Activated T-cell treated with anti-CD3 and anti-CD28 coated beads, Interleukin-2, amount 50 U/mL, for 1 hour (primary cell): Measurements from ENCODE around the gene NDC80.
A peak's percentile ranks its signal among the peaks of the same experiment; 100 is the strongest.
"Not testable (repeated sequence)": the region's sequence is repeated elsewhere in the genome, so short reads cannot be mapped to it uniquely, and the experiment has no call there.

Experiments
- DNase-seq: peaks from one replicate; pipeline ENCODE4 v3.0.0-alpha.2; 2020

The NDC80 gene

DNA sequence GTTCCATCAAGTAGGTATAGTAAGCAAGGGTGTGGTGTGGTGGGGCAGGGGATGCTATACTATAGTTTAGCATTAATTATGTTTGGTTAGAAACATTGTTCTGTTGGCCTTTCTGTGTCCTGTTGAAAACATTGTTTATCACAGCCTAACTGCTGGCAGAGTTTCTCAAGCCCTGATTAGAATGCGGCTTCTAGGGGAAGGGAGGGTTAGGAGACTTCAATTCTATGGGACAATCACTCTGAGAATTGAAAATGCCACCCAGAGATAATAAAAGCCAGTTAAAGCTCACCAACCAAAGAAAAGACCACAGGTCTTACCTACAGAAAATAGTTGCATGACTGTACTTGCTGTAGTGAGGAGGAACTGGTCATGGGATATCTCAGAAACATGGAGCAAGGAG lies 64.2 kb downstream of the NDC80 start:
- DNase-seq = no peak

DNA sequence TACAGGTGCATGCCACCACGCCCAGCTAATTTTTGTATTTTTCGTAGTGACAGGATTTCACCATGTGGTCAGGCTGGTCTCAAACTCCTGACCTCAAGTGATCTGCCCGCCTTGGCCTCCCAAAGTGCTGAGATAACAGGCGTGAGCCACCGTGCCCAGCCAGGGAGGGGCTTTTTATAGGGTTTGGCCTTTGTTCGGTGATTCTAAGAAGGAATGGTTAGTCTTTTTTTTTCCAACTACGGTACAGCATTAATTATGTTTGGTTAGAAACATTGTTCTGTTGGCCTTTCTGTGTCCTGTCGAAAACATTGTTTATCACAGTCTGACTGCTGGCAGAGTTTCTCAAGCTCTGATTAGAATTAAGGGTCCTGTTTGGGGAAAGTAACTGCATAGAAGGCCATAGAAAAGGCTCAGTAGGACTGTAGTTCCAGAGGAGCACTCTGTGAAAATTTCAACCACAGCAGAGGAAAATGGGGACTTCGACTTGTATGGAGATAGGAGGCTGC lies 64.8 kb downstream of the NDC80 start:
- DNase-seq = peak; percentile 42

DNA sequence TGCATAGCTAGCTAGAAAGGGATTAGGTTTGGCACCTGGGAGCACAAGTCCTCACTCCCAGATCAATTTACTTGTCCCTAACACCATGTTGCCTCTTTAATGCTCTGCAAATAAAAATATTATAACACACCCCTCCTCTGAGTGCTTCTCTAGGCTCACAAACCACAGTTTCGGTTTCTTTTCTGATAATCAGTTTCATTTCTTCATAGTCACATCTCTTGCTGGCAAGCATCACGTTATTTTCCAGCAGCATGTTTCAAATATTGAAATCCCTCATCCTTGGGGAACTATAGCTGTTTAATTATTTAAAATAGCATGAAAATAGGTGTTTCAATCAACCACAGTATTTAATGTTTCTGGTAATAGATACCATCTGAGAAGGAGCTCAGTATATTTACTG lies 70.3 kb downstream of the NDC80 start:
- DNase-seq = no peak

DNA sequence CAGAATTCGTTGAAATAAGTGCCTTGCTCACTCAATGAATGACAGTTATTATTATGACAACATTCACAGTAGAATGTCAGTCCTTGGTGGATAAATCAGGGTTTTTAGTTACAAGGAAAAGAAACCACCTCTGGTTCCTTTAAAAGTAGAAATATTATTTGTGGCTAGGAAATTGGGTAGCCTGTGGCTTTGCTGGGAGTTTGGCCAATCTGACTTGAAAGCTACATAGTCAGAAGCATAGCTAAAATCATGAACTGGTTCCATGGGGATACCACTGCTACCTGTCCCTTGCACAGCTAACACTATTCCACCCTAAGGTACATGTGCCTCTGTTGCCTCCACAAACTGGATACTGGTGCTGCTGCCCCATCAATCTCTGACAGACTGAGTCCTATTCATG lies 71.4 kb downstream of the NDC80 start:
- DNase-seq = no peak

DNA sequence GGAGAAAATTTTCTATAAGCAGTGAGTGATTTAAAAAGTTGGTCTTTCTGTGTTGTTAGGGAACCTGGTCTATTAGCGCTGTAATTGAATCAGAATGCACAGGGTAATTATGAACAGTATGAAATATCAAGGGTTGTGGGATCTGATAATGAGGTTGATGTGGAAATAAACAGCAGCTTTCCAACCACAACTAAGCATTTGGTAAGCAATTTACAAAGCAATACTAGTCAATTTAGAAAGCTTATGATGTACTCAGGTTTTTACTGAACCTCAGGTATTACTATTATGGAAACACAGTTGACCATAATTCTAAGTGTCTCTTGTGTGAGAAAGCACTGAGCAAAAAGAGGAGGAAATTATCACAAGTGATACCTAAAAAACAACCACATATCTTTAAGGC lies 73.2 kb downstream of the NDC80 start:
- DNase-seq = no peak

DNA sequence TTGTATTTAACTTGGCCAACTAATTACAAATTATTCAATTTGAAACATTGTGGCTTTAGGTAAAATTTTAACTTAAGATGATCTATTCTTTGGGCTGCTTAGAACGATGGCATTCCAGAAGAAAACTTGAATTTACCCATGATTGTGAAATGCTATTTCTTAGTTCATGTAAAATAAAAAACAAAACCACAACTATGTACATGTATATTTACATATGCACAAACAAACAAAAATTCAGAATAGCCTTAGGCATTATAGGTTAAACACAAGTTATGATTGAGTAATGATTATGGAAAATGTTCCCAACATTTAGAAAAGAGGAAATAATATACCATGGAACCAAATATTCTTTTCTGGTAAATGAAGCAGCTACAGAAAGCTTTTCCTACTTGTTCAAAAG lies 80.6 kb downstream of the NDC80 start:
- no peak for DNase-seq

DNA sequence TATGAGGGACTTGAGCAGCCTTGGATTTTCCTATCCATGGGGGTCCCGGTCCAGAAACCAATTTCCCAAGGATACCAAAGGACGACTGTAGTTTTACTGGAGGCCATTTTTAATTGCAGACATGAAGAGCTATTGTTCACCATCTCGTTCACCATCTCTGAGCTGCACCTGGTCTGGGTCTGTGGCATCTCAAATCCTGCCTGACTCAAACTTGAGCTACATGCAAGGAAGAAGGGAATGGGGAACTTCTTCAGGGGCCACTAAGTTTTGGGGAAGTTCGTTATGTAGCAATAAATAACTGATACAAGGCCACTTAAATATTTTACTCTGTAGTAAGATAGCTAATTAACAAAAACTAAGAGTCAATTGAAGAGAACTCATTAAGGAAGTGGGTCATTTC lies 82.1 kb downstream of the NDC80 start:
- DNase-seq = no peak

DNA sequence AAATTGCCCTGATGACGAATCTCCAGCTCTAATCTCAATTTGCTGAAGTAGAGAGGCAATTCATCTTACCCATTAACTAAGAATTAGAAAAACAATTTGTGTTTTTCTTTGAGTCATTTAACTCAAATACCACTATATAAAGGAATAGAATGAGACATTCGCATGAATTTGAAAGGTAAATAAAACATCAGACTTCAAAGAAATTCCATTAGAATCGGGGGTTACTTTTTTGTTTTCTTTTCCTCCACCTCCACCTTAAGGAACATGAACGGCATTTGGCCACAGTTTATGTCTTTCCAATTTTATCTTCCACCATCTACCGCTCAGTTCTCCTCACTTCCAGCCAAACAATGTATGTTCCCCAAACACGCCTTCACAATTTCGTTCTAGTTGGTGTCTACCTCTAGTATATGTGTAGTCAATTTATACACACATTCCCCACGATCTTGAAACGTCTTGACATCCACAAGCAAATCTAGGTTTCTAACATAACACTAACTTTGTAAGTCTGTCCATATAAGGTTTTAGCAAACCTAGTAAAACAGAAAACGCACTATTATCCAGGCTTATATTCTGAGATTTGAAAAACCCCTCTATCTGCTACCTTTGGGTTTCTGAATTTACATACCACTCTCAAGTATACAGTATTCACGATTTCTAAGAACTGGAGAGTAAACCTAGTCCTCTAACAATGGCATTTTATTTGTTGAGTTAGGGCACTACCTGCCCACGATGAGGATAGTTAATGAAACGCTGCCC lies 83.0 kb downstream of the NDC80 start:
- no peak for DNase-seq

DNA sequence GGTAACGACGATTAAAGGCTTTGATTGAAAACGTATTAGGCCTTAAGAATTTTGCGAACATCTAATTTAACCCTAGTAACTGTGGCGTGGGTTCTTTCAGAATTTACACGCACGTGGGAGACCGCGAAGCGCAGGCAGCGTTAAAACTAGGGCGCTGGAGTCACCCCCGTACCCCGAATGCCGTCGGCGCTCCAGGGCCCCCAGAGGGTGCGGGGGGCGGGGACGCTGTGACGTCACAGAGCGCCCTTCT lies 83.5 kb downstream of the NDC80 start:
- peak; percentile 89 for DNase-seq

DNA sequence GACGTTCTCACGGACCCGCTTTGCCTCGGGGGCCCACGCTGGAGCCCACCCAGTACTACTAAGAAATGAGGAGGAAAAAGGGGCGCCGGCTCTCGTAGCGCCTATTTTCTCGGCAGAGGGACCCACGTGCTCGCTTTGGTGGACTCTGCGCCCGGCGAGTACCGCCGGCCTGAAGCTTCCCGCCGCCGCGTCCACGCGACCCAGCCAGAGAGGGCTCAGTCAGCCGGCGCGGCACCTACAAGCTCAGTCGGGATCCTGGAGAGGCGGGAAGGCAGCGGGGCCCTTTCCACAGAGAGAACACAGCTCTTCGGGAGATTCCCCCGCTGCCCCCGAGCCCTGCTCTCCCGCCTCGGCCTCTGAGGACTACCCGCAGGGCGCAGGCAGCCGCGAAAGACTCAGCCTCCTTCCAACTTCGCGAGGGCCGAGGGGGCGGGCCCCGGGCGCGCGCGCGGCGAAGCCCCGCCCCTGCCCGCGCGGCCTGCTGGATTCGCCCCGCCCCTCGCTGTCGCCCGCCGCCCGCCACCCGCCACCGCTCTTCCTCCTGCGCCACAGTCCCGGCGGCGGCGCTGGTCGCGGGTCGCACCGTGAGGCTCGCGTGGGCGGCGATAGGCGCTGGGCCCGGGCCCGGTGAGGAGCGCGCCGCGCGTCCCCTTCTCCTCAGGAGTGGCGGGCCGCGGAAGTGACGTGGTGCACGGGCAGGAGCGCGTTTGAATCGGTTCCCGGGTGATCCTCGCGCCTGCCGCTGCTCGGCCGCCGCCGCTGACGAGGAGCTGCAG lies 84.0 kb downstream of the NDC80 start, which contains the start of gene SMCHD1:
Gene SMCHD1, plus strand, starts transcription at position 549 of the 776 bp plus-strand sequence. CDS start 350 bp downstream, outside the sequence.
- DNase-seq = peak; percentile 91

DNA sequence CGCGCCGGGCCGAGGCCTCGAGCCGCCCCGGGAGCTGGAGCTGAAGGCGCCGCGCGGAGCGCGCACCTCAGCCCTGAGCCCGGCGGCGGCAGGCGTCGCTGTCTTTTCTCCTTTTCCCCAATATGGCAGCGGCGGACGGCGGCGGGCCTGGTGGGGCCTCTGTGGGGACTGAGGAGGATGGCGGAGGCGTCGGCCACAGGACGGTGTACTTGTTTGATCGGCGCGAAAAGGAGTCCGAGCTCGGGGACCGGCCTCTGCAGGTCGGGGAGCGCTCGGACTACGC lies 84.5 kb downstream of the NDC80 start:
- DNase-seq = no peak

DNA sequence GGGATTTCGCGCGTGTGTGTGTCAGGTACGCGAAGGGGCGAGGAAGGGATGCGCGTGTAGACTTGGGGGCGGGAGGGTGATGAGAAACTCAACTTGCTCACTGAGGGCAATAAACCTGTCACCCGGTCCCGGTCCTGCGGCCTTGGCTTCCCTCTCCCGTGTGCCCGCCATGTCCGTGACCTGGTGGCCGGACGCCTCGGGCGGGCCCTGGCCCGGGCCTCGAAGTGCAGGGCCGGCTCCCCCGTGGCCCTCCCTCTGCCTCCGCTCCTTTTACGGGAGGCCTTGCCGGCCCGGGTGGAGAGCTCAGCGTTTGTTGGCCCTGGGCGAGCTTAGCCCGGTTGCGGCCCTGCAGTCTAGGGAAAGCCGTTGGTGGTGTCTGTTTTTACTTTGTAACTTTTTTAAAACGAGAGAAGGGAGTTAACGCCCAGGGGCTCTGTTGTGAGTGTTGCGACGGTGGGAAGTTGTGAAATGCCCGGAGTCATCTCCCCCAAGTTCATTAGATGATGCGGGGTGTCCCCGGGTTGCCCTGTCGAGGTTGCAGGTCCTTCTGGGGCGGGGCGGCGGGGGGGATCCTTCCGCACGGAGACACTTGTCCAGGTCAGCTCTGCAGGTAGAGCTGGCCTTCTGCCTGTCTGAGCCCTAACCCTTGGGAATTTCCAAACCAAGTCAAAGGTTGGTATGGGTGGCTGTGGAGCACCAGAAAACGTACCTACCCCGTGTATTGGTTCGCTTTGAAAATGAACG lies 85.1 kb downstream of the NDC80 start:
- peak; percentile 62 for DNase-seq

DNA sequence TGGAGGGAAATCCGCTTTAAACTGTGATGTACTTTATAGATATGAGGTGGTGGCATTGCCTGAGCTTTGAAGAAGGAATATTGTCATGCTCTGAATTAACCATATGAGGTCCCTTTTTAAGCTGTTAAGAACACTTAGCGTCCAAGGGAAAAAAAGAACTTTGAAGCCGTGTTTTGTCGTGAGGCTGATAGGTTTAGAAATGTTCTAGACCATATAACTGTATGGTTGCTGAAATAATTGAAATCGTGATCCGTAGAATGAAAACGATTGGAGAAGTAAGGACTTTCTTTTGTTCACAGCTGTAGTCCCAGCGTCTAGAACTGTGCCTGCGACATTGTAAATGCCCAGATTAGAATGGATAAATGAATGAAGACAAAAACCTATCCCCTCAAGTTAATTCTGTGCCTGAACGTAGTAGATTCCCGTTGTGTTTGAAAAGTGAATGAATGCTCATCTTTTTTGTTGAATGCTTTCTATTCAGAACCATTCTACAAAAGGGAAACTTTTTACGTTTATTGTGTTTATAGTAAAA lies 85.7 kb downstream of the NDC80 start:
- DNase-seq = no peak

DNA sequence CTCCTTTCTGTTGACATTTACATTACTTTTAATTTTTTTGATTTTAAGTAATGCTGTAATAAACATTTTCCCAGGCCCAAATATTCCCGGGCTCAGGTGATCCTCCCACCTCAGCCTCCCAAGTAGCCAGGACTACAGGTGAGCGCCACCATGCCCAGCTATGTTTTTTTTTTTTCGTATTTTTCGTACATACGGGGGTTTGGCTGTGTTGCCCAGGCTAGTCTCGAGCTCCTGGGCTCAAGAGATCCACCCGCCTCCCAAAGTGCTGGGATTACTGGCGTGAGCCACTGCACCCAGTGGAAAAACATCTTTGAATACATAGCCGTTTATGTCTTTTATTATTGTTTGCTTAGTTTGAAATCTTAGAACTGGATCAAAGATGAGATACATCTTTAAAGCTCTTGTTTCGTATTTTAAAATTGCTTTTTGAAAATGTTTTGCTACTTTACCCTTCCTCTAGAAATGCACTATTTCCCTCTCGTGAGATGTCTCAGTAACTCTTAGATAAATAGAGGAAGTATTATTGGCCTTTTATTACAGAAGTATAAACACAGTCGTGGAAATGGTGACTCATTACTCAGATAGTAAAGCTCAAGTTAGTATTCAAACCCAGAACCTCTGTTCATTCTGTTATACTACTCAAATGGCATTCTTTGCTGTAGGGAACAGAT lies 86.6 kb downstream of the NDC80 start:
- DNase-seq = no peak

DNA sequence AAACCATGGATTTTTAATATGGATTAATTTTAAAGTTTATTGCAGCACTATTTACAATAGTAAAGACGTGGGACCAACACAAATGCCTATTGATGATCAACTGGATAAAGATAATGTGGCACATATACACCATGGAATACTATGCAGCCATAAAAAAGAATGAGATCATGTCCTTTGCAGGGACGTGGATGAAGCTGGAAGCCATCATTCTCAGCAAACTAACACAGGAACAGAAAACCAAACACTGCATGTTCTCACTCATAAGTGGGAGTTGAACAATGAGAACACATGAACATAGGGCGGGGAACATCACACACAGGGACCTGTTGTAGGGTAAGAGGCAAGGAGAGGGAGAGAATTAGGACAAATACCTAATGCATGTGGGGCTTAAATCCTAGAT lies 89.5 kb downstream of the NDC80 start:
- DNase-seq = not testable (repeated sequence)

DNA sequence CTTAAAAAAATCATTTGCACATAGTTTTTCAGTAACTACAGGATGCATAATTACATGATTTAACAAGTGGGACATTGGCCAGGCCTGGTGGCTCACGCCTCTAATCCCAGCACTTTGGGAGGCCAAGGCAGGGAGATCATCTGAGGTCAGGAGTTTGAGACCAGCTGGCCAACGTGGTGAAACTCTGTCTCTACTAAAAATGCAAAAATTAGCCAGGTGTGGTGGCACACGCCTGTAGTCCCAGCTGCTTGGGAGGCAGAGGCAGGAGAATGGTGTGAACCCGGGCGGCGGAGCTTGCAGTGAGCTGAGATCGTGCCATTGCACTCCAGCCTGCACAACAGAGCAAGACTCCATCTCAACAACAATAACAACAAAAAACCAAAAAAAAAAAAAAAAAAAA lies 90.9 kb downstream of the NDC80 start:
- not testable (repeated sequence) for DNase-seq

DNA sequence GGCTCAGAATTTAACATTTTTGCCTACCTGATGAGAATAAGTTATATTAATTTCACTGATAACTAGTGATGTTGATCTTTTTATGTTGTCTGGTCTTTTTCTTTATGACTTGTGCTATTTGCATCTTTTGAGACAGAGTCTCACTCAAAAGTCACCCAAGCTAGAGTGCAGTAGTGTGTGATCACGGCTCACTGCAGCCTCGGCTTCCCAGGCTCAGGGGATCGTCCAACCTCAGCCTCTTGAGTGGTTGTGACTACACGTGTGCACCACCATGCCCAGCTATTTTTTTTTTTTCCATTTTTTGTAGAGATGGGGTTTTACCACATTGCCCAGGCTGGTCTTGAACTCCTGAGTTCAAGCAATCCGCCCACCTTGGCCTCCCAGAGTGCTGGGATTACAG lies 91.6 kb downstream of the NDC80 start:
- no peak for DNase-seq
